Colonic mucosa (tissue), 4 donors: ENCODE data around the gene UBE3C. TPM values are rescaled to one million over a fixed set of nuclear protein-coding genes. Genes with fewer than 3 reads are reported as not detected.
"Not testable (repeated sequence)": the region's sequence is repeated elsewhere in the genome, so short reads cannot be mapped to it uniquely, and the experiment has no call there.

Experiments
- DNase-seq: peaks from one replicate; pipeline ENCODE4 v3.0.0-alpha.2; 2020
- H3K27ac ChIP-seq: fragments of 200-600 bp; one replicate; pipeline ENCODE4 v1.8.0; 2021
- H3K27me3 ChIP-seq: fragments of 200-600 bp; one replicate; pipeline ENCODE4 v1.8.0; 2021
- H3K36me3 ChIP-seq: fragments of 200-600 bp; one replicate; pipeline ENCODE4 v1.8.0; 2021
- H3K4me1 ChIP-seq: fragments of 200-600 bp; one replicate; pipeline ENCODE4 v1.8.0; 2021; ENCODE audit warnings: mild to moderate bottlenecking
- H3K4me3 ChIP-seq: fragments of 200-600 bp; one replicate; pipeline ENCODE4 v1.8.0; 2021
- H3K9ac ChIP-seq, 2 donors: one replicate each; pipeline ENCODE4 v1.7.0; 2013; ENCODE audit warnings: control low read depth in 2 of 2, low read depth in 2 of 2, low read length in 2 of 2
- H3K9me3 ChIP-seq: fragments of 200-600 bp; one replicate; pipeline ENCODE4 v1.8.0; 2021
- intact Hi-C: fragments of 100-400 bp; cut with DNase I; formaldehyde crosslinking; loops from one replicate; pipeline ENCODE4 v1.14.1; 2022
- total RNA-seq, 2 donors: library from RNA; stranded (reverse); fragmentation: NEBNext Ultra II Directional in 1 of 2; extraction: Animal tissue kit (Norgen Biotek cat#: 25700) in 1 of 2; gene quantifications; one replicate each; pipeline ENCODE4 v1.2.1, GENCODE V29; 2021
- TF ChIP-seq, protein P1 (sequence below): fragments of 200-600 bp; IDR thresholded peaks from one replicate; pipeline ENCODE4 v1.8.0; 2022; ENCODE audit warnings: antibody characterized with exemption, mild to moderate bottlenecking
- donor health status: healthy.
- donor health status: DM: no; HTN: no; CAD: no.
- donor health status: DM: no; HTN: no; CAD: no.

Gene UBE3C
- total RNA-seq, 2 donors from 2014 or later = 50.9 to 60.7 TPM

DNA sequence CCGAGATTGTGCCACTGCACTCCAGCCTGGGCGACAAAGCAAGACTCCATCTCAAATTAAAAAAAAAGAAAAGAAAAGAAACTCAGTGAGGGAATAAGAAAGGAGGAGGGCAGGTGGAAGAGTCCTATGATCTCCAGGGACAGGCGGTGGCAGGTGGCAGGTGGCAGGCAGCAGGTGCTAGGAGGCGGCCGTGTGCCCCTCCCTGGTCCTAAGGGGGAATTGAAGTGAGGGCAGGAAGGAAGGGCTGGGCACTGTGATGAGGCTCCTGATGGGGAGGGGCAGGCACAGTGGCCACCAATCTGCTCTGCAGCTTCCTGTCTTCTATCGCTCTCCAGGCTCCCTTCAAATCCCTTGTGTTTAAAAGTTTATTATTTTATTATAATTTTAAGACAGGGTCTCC, 41.2 kb upstream of the UBE3C start:
- peak; percentile 41 for DNase-seq
- H3K9ac ChIP-seq = no peak overlapping the region
- no peaks in the 10 kb centered on the region for H3K4me1 ChIP-seq
- H3K36me3 ChIP-seq = no peaks in the 10 kb centered on the region
- H3K9me3 ChIP-seq = no peaks in the 10 kb centered on the region
- no peak overlapping the region for H3K4me3 ChIP-seq
- H3K27ac ChIP-seq = no peak overlapping the region
- H3K27me3 ChIP-seq = no peaks in the 10 kb centered on the region
- intact Hi-C loops = no loop called here
- TF ChIP-seq, protein P1, sequence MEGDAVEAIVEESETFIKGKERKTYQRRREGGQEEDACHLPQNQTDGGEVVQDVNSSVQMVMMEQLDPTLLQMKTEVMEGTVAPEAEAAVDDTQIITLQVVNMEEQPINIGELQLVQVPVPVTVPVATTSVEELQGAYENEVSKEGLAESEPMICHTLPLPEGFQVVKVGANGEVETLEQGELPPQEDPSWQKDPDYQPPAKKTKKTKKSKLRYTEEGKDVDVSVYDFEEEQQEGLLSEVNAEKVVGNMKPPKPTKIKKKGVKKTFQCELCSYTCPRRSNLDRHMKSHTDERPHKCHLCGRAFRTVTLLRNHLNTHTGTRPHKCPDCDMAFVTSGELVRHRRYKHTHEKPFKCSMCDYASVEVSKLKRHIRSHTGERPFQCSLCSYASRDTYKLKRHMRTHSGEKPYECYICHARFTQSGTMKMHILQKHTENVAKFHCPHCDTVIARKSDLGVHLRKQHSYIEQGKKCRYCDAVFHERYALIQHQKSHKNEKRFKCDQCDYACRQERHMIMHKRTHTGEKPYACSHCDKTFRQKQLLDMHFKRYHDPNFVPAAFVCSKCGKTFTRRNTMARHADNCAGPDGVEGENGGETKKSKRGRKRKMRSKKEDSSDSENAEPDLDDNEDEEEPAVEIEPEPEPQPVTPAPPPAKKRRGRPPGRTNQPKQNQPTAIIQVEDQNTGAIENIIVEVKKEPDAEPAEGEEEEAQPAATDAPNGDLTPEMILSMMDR = no peak

DNA sequence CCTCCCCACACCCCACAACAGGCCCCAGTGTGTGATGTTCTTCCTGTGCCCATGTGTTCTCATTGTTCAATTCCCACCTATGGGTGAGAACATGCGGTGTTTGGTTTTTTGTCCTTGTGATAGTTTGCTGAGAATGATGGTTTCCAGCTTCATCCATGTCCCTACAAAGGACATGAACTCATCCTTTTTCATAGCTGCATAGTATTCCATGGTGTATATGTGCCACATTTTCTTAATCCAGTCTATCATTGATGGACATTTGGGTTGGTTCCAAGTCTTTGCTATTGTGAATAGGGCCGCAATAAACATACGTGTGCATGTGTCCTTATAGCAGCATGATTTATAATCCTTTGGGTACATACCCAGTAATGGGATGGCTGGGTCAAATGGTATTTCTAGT, 38.7 kb upstream of the UBE3C start:
- H3K36me3 ChIP-seq, H3K9me3 ChIP-seq, H3K9ac ChIP-seq, H3K27me3 ChIP-seq, intact Hi-C loops, H3K4me1 ChIP-seq, H3K4me3 ChIP-seq, DNase-seq, H3K27ac ChIP-seq: not testable (repeated sequence)

DNA sequence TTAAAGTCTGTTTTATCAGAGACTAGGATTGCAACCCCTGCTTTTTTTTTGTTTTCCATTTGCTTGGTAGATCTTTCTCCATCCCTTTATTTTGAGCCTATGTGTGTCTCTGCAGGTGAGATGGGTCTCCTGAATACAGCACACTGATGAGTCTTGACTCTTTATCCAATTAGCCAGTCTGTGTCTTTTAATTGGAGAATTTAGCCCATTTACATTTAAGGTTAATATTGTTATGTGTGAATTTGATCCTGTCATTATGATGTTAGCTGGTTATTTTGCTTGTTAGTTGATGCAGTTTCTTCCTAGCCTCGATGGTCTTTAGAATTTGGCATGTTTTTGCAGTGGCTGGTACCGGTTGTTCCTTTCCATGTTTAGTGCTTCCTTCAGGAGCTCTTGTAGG, 35.1 kb upstream of the UBE3C start:
- H3K4me1 ChIP-seq, H3K36me3 ChIP-seq, H3K9me3 ChIP-seq, H3K27ac ChIP-seq, H3K9ac ChIP-seq, DNase-seq, intact Hi-C loops, H3K27me3 ChIP-seq, H3K4me3 ChIP-seq: not testable (repeated sequence)

DNA sequence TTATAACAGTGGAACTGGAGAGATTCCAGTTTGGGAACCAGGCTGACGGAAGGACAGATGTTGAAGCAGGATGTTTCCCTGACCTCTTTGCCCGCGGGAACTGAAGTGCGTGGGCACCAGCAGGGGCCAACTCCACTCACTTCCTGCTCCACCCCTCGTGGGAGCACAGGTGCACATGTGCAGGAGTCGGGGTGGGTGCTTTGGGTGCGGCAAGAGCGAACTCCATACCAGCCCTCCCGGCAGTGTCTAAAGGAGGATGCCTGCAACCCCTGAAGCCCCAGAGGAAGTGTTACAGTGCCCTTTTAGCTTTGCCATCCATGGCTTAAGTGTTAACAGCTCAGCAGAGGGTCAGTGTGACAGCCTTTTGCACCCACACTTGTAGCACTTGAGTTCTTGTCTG, 27.4 kb upstream of the UBE3C start:
- DNase-seq = no peak
- no peaks in the 10 kb centered on the region for H3K27me3 ChIP-seq
- H3K4me3 ChIP-seq = no peak overlapping the region
- H3K9me3 ChIP-seq = no peaks in the 10 kb centered on the region
- H3K36me3 ChIP-seq = no peaks in the 10 kb centered on the region
- H3K27ac ChIP-seq = no peak overlapping the region
- H3K4me1 ChIP-seq = no peaks in the 10 kb centered on the region
- intact Hi-C loops = no loop called here
- no peak overlapping the region for H3K9ac ChIP-seq
- TF ChIP-seq, protein P1 = no peak

DNA sequence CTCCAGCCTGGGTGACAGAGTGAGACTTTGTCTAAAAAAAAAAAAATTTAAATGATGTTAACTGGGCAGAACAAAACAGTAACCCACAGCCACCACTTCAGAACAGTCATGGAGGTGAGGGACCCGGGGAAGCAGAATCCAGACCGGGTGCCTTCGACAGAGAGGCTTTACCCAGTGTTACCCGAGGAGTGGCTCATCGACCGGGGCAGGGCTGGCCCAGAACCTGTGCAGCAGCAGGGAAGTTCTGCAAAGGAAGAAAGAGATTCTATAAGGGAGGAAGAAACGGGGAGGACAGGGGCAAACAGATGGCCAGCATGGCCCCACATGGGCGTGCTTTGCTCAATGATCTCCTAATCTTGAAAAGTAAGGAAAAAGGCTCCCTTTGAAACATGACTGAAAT, 26.0 kb upstream of the UBE3C start:
- Histone ChIP-seq H3K9ac (no peak overlapping the region), H3K4me1 (no peaks in the 10 kb centered on the region), H3K36me3 (no peaks in the 10 kb centered on the region), H3K27ac (no peak overlapping the region), H3K9me3 (no peaks in the 10 kb centered on the region), H3K4me3 (no peak overlapping the region), H3K27me3 (no peaks in the 10 kb centered on the region)
- DNase-seq = no peak
- TF ChIP-seq, protein P1 = no peak
- intact Hi-C loops = no loop called here

DNA sequence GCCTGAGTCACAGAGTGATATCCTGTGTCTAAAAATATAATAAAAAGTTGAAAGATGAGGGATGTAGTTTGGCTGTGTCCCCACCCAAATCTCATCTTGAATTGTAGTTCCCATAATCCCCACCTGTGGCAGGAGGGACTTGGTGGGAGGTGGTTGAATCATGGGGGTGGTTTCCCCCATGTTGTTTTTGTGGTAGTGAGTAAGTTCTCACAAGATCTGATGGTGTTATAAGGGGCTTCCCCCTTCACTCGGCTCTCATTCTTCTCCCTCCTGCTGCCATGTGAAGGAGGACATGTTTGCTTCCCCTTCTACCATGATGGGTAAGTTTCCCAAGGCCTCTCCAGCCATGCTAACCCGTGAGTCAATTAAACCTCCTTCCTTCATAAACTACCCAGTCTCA, 25.1 kb upstream of the UBE3C start:
- Histone ChIP-seq H3K9ac (no peak overlapping the region), H3K27me3 (no peaks in the 10 kb centered on the region), H3K4me1 (no peaks in the 10 kb centered on the region), H3K4me3 (no peak overlapping the region), H3K36me3 (no peaks in the 10 kb centered on the region), H3K9me3 (no peaks in the 10 kb centered on the region), H3K27ac (no peak overlapping the region)
- intact Hi-C loops = no loop called here
- TF ChIP-seq, protein P1 = no peak
- no peak for DNase-seq

DNA sequence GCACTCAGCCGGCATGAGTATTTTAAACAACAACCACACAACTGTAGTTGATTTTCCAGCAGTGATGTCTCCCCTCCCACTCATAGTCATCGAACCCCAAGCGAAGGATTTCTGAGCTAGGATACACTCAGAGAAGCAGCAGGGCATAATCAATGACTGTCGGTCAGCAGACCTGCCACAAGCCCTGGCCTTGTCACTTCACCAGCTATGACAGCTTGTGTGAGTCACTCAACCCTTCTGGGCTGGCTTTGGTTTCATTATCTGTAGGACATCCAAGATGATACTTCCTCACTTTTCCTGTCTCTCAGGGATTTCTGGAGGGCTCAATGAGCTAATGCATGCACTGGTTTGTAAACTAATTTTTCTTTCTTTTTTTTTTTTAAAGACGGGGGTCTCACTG, 22.0 kb upstream of the UBE3C start:
- no peaks in the 10 kb centered on the region for H3K27me3 ChIP-seq
- H3K27ac ChIP-seq = no peak overlapping the region
- intact Hi-C loops = no loop called here
- no peak for DNase-seq
- TF ChIP-seq, protein P1 = no peak
- no peaks in the 10 kb centered on the region for H3K9me3 ChIP-seq
- no peaks in the 10 kb centered on the region for H3K36me3 ChIP-seq
- no peak overlapping the region for H3K9ac ChIP-seq
- no peaks in the 10 kb centered on the region for H3K4me1 ChIP-seq
- H3K4me3 ChIP-seq = no peak overlapping the region
